Neural progenitor cell (in vitro differentiated cells): ENCODE measurements around the gene DKK2.

Experiments used
- CTCF ChIP-seq: fragments of 200-600 bp; sonication (generic); IDR thresholded peaks from 2 replicates; pipeline ENCODE4 v1.5.1; 2017; ENCODE audit warnings: antibody characterized with exemption, mild to moderate bottlenecking
- EZH2 ChIP-seq: fragments of 200-600 bp; sonication (generic); IDR thresholded peaks from 2 replicates; pipeline ENCODE4 v1.6.1; 2017; ENCODE audit warnings: antibody characterized with exemption, mild to moderate bottlenecking, moderate library complexity
- EZH2phosphoT487 ChIP-seq: fragments of 200-600 bp; sonication (generic); IDR thresholded peaks from 2 replicates; pipeline ENCODE4 v1.6.1; 2017; ENCODE audit warnings: antibody characterized with exemption

GRCh38 chr4:106892786-106893185 is 143.3 kb downstream of the DKK2 start:
- no peak for TF ChIP-seq CTCF
- TF ChIP-seq EZH2, result no peak
- TF ChIP-seq EZH2phosphoT487, result no peak
